ENCODE data around the gene ANKRD9. TPM values are rescaled to one million over a fixed set of nuclear protein-coding genes. Genes with fewer than 3 reads are reported as not detected.

Gene ANKRD9
- total RNA-seq, 4 donors from 2014 or later = 1.8 to 16.5 (median 7.5) TPM

DNA sequence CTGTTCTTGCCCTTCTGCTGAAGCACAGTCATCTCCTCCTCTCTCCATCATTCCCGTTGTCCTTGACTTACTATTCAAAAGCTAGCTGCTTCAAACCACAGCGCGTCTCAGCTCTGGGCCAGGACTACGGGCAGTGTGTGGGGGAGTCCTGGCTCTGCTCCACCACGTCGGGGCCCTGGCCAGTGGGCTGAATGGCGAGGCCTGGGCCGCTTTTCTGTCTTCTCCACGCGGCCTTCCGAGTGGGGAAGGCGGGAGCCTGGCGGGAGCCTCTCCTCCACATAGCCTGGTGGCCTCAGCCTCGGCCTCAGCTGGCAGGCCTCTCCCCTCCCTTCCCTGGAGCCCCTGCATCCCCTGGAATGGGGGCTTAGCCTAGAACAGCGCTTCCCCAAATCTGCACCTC is 16.5 kb downstream of the ANKRD9 start:
- TF ChIP-seq, protein P1, sequence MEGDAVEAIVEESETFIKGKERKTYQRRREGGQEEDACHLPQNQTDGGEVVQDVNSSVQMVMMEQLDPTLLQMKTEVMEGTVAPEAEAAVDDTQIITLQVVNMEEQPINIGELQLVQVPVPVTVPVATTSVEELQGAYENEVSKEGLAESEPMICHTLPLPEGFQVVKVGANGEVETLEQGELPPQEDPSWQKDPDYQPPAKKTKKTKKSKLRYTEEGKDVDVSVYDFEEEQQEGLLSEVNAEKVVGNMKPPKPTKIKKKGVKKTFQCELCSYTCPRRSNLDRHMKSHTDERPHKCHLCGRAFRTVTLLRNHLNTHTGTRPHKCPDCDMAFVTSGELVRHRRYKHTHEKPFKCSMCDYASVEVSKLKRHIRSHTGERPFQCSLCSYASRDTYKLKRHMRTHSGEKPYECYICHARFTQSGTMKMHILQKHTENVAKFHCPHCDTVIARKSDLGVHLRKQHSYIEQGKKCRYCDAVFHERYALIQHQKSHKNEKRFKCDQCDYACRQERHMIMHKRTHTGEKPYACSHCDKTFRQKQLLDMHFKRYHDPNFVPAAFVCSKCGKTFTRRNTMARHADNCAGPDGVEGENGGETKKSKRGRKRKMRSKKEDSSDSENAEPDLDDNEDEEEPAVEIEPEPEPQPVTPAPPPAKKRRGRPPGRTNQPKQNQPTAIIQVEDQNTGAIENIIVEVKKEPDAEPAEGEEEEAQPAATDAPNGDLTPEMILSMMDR (IDR thresholded peaks at IDR 0.05) = no peak
- TF ChIP-seq POLR2A (IDR thresholded peaks at IDR 0.05) = no peak
- Histone ChIP-seq H3K9me3 (no peaks in the 10 kb centered on the region), H3K4me3 (no peak overlapping the region), H3K27me3 (no peaks in the 10 kb centered on the region), H3K4me1 (no peaks in the 10 kb centered on the region), H3K27ac (no peak overlapping the region), H3K36me3 (no peaks in the 10 kb centered on the region)
- no peak for DNase-seq
- intact Hi-C loops (cut with DNase I; ENCODE audit: low total_unique reads) = no loop called here

DNA sequence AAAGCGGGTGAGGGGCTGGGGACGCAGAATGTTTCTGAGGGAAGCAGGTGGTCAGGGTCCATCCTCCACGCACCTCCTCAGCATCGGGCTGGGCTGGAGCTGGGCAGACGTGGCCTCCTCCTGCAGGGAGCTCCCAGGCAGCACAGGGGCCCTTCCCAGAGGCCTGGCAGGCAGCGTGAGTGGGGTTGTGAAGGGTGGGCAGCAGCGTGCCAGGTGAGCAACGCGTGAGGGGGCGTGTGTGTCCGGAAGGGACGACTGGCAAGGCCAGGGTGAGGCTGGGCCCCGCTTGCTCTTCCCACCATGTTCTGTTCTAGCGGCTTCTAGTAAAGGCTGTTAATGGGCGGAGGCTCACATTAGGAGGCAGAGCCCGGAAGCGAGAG is 17.1 kb downstream of the ANKRD9 start:
- no peak for DNase-seq
- Histone ChIP-seq H3K36me3 (no peaks in the 10 kb centered on the region), H3K9me3 (no peaks in the 10 kb centered on the region), H3K27me3 (no peaks in the 10 kb centered on the region), H3K27ac (no peak overlapping the region), H3K4me3 (no peak overlapping the region), H3K4me1 (no peaks in the 10 kb centered on the region)
- no peak for TF ChIP-seq POLR2A (IDR thresholded peaks at IDR 0.05)
- TF ChIP-seq, protein P1 (IDR thresholded peaks at IDR 0.05) = no peak
- intact Hi-C loops (cut with DNase I; ENCODE audit: low total_unique reads) = no loop called here

DNA sequence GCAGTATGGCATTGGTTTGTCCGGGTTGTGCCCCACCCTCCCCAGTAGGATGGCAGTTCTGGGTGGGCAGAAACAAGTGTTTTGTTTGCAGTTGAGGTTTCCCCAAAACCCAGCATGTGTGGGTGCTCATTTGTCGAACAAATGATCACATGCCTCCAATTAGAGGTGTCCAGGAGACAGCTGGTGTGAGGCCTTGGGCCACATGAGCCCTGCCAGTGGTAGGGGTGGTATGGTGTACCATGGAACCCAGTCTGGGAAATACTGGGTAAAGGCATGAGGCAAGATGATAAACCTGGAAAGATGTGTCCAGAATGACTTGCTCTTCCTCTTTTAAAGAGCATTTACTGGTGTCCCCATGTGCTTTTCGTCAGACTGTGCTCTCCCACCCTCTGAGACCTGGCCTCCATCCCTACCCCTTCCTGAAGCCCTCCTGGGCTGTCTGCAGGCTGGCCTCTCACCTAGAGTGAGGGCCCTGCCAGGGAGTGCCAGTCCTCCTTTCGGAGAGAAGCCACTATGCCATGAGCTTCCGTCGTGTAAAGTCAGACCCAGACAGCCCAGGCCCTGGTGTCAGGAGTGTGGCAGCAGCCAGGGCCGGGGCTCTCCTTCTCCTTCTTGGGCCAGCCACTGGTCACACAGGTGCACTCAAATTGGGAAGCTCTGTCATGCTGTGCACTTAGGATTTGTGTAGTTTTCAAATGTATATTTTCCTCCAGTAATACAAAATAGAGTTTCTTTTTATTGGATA is 17.6 kb downstream of the ANKRD9 start:
- Histone ChIP-seq H3K36me3 (no peaks in the 10 kb centered on the region), H3K9me3 (no peaks in the 10 kb centered on the region), H3K27ac (no peak overlapping the region), H3K4me1 (no peaks in the 10 kb centered on the region), H3K4me3 (no peak overlapping the region), H3K27me3 (no peaks in the 10 kb centered on the region)
- intact Hi-C loops (cut with DNase I; ENCODE audit: low total_unique reads) = no loop called here
- no peak for DNase-seq
- TF ChIP-seq, protein P1 (IDR thresholded peaks at IDR 0.05) = no peak
- no peak for TF ChIP-seq POLR2A (IDR thresholded peaks at IDR 0.05)

DNA sequence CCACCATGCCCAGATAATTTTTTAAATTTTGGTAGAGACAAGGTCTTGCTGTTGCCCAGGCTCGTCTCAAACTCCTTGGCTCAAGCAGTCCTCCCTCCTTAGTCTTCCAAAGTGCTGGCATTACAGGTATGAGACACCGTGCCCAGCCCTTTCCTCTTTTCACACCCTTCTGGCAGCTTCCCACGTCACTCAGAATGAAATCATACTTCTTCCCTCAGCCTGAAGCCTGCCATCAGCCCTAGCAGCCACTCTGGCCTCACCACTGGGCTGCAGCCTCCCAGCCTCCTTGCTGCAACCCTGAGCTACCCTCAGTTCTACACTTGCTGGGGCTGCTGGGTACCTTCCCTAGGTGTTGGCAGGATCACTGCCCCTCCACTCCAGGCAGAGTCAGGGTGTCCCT is 18.2 kb downstream of the ANKRD9 start:
- Histone ChIP-seq H3K27me3 (no peaks in the 10 kb centered on the region), H3K4me3 (no peak overlapping the region), H3K36me3 (no peaks in the 10 kb centered on the region), H3K4me1 (no peaks in the 10 kb centered on the region), H3K9me3 (no peaks in the 10 kb centered on the region), H3K27ac (no peak overlapping the region)
- TF ChIP-seq POLR2A (IDR thresholded peaks at IDR 0.05) = no peak
- TF ChIP-seq, protein P1 (IDR thresholded peaks at IDR 0.05) = no peak
- intact Hi-C loops (cut with DNase I; ENCODE audit: low total_unique reads) = no loop called here
- no peak for DNase-seq

DNA sequence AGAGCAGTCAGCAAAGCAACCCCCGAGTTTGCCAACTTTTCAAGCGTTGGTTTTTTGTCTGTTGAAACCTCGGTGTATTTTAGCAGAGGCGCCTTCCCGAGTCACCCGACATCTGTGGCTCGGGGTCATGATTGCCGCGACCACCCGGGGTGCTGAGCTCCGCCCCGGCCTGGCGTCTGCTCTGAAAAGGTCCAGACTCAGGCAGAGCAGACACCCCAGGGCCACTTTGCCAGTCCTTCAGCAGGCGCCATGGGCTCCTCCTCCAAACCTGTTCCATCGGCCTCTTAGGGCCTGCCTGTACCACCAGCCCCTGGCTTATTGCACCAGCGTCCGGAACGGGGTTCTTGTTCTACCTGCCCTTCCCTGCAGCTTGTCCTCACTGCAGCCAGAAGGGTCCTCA is 19.1 kb downstream of the ANKRD9 start:
- TF ChIP-seq POLR2A (IDR thresholded peaks at IDR 0.05) = no peak
- TF ChIP-seq, protein P1 (IDR thresholded peaks at IDR 0.05) = no peak
- DNase-seq = no peak

More for the DNA sequence above, 19.1 kb downstream of the ANKRD9 start:
- Histone ChIP-seq H3K27me3 (no peaks in the 10 kb centered on the region), H3K4me3 (no peak overlapping the region), H3K27ac (no peak overlapping the region), H3K4me1 (no peaks in the 10 kb centered on the region), H3K9me3 (no peaks in the 10 kb centered on the region), H3K36me3 (no peaks in the 10 kb centered on the region)
- intact Hi-C loops (cut with DNase I; ENCODE audit: low total_unique reads) = no loop called here

Measured in uterus (tissue), 4 donors.